Muscle of arm (tissue), 12 donors: ENCODE results near the gene CLMN. TPM values are rescaled to one million over a fixed set of nuclear protein-coding genes. Genes with fewer than 3 reads are reported as not detected.

Source experiments
- DNase-seq: peaks from one replicate; pipeline ENCODE4 v3.0.0-alpha.2; 2013
- polyA plus RNA-seq, 12 donors: library from polyadenylated mRNA; unstranded; fragments of 120-200 nt; gene quantifications; one replicate each; pipeline ENCODE4 v1.2.1, GENCODE V29; 2013; ENCODE audit not compliant: insufficient read length in 12 of 12

The CLMN gene
- polyA plus RNA-seq, 12 donors: 2.5 to 21.6 (median 3.5) TPM; not detected in 1

DNA sequence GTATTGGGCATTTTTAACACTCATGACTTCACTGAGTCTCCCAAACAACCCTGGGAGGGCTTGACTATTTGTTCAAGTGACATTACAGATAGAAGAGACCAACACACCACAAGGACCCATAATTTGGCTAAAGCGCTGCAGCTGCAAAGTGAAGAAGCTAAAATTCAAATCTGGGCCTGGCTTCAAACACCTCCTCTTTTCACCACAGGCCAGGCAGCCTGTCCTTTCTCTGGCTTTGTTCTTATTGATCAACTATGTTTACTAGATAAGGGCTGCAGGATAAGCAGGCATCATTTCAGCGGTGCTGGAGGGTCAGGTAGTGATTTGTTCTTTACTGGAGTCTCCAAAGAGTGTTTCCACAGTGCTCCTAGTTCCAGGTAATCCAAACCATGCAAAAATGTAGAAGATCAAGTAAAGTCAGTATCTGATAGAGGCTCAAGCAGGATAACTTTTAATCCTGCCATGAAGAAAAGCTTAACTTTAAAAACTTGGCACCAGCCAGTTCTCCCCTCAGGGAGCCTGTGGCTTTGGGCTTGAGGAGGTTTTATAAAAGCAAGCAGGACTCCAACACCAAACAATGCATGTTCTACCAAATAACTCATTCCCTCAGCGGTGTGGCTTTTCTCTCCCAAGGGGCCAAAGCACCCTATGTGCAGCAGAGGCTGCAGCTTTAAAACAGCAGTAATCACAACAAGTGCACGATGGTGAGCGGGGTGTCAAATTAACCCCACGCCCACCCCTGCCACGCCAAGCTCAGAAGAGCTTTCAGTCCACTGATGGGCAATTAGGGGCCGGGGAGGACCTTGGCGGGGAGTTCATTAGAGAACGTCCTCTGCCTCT, 16.8 kb downstream of the CLMN start:
- DNase-seq: no peak

- no peak for DNase-seq
Observed at GRCh38 chr14:95301527-95302187, 18.1 kb downstream of the CLMN start.

DNA sequence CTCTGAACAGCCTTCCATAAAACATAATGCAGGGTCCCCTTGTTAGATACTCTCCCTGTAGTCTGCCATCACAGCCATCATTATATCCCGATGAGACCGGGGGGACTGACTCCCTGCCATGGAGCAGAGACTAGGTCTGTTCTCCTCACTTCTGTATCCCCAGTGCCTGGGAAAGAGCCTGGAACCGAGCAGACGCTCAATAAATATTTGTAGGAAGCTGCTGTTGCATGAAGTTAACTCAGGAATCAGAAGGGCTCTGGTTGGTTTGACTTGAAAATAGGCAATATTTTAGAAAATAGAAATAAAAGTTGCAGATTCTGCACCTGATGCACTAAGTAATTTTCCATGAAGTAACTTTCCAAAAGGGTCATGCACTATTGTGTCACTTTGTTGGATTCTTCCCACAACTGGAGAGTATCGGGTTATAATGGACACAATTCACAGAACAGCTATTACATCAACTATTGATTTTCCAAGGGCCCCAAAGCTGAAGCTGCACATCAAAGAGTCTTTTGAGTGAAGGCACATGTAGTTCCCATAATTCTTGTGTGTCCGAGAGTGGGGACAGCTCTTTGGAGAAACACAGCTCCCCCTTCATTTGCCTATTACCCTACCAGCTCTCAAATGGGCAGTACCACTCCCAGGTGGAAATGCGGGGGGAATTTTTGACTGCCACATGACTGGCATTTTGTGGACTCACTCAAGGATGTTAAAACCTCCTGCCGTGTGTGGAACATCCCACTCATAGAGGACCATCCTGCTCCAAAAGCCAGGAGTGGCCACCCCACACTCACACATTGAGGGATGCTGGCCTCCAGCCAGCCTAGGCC, 18.8 kb downstream of the CLMN start:
- no peak for DNase-seq

GRCh38 chr14:95300002-95300696, 19.6 kb downstream of the CLMN start:
- DNase-seq: no peak

- DNase-seq: no peak
Observed at GRCh38 chr14:95299271-95299670, 20.4 kb downstream of the CLMN start.

DNA sequence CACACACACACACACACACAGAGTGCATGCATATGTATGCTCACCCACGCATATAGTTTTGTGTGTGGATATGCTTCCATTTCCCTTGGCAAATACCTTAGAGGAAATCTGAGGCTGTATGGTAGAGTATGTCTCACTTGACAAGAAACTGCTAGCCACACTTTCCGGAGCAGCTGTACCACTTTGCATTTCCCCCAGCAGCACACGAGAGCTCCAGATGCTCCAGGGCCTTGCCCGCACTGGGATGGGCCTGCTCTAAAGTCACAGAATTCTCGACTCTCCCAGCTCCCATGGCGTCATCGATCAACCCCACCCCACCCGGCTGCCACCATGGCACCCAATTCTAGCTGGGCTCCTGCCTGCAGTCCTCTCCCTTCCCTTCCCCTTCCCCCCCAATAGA, 21.9 kb downstream of the CLMN start:
- DNase-seq: no peak

DNA sequence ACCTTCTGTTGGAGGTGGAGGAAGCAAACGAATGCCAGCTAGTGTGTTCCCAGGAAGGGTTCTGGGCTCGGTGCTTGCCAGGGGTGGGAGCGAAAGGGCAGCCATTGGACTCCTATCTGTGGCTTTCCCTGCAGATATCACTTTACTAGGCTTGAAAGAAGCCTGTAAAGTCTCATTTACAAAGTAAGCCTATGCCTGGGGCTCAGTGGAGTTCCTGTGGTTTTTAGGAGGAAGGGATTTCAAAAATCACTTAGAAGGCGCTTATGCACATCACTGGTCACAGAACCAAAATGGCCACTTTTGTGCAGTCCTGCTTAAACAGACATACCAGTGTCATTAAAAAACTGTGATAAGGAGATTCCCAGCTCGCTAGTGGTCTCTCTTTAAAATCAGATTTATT, 22.7 kb downstream of the CLMN start:
- DNase-seq: no peak

GRCh38 chr14:95295600-95296376, 23.9 kb downstream of the CLMN start:
- no peak for DNase-seq

DNA sequence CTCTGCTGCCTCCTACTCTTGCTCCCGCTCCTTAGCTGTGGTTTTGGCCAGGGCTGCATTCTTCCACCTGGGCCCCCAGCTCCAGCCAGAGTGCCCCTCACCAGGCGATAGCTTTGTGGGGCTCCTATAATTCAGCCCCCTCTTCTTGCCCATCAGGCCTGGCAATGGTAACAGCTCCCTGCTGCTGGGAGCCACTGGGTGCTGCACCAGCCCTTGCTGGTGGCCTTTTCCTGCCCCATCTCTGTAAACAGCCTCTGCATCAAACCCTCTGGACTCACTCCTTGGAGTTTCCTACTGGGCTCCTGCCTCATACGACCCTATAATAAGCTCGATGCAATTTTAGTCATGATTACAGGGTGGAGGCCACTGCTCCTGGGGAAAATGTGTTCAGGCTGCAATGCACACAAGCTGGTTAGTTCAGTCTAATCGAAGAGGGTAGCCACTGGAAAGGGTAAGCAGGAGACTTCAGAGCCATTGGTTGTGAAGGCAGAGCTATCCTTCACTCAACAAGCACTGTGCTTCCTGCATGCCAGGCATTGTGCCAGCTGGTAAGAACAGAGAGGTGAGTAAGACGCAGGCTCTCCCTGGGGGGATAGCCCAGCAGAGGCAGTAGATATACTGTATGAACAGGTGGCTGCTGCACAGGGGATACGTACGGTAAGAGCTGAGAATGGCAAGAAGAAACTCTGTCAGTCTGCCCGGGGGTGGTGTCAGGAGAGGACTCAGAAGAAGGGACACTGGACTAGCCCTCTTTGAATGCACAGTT, 24.7 kb downstream of the CLMN start:
- no peak for DNase-seq

GRCh38 chr14:95294320-95294719, 25.4 kb downstream of the CLMN start:
- DNase-seq: no peak

GRCh38 chr14:95293449-95293848, 26.3 kb downstream of the CLMN start:
- no peak for DNase-seq

DNA sequence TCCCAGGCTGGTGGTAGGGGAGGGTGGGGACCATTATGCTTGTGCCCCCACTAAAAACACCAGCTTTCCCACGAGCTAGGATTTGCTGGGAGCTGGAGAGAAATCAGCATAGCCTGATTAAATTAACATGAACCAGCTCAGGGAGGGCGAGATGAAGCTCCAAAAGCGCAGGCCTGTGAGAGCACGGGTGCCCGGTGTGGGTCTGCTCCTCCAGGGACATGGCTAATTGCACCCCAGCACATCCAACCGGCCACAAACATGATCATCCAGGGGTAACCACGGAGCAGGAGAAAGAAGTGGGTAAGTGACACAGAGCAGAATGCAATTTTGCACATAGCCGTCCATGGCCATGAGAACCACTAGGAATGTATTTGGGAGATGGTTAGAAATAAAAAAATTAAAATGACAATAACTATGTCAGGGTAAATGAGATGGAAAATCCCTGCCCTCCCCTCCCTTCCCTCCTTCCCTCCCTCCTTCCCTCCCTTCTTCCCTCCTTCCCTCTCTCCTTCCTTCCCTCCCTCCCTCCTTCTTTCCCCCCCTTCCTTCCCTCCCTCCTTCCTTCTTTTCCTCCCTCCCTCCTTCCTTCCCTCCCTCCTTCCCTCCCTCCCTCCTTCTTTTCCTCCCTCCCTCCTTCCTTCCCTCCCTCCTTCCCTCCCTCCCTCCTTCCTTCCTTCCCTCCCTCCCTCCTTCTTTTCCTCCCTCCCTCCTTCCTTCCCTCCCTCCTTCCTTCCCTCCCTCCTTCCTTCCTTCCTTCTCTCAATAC, 26.9 kb downstream of the CLMN start:
- DNase-seq: no peak

DNA sequence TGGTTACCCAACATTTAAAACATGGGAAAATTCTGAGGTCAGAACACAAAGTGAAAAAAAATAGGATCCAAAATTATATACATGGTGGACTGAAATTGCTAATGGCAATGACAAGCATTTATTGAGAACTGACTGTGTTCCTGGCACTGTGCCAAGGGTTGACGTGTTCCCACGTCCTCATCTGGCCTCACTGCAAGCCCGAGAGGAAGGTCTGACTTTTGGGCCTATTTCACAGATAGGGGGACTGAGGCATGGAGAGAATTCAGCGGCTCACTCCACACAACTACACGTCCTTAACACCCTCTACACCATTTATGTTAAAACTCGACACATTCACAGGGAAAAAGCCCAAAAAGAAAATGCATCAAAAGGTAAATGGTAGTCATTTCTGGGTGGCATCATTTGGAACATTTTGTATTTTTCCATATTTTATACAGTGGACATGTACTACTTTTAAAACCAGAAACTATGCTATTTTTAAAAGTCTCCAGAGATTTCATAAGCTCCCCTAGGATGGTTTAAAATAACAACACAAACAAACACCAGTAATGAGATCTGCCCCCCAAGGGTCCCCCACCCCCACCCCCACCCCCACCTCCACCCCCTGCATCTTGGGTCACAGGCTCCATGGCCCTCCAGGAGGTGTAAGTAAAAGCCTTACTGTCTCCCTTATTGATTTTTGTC, 27.7 kb downstream of the CLMN start:
- peak; percentile 38 for DNase-seq

DNA sequence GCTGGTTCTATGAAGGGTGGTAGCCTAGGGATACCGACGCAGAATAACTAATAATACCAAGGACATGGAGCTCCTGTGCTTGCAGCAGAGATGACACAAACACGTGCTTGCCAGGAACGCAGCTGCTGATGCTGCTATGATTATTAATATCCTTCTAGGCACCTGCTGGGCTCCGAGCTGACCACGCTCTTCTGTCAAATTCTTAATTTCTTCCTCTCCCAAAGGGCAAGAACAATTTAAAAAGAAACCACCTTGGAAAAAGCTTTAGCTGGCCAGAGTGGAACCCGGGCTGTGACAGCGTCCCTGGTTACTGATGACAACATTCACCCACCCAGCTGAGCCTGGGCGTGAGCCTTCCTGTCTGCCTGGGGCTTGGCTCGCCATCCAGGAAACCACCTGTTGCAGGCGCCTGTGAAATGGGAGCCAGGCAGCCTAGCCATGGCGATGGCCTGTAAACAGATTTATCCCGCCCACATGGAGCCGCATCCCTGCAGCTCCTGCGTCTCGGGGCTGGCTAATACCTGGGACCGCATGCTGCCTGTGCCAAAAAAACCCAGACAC, 28.8 kb downstream of the CLMN start:
- peak; percentile 43 for DNase-seq

DNA sequence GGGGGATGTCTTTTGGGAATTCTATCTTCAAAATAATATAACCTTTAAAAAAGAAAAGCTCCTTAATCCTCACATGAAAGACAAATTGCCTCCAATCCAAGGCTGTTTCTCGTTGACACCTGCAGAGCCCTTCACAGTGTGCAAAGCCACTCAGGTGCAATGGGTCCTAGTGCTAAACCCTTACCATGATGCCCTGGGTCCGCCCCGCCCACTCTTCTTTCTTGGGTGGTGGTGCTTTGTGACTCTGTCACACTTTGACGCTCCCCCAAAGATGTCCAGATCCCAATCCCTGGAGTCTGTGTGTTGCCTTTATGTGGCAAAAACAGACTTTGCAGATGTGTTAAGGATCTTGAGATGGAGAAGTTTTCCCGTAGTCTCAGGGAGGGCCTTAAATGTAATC, 29.7 kb downstream of the CLMN start:
- no peak for DNase-seq

GRCh38 chr14:95289323-95290010, 30.2 kb downstream of the CLMN start:
- no peak for DNase-seq

GRCh38 chr14:95288672-95289322, 30.9 kb downstream of the CLMN start:
- no peak for DNase-seq
